HG03025 (cell line): ENCODE data around the gene GPATCH2L.

ENCODE experiments used
- ATAC-seq: cut with Tn5 transposase; IDR thresholded peaks from one replicate; pipeline ENCODE4 v1.9.1; 2021; ENCODE audit warnings: mild to moderate bottlenecking, moderate library complexity; ENCODE audit not compliant: unreplicated experiment, low FRiP score

GPATCH2L gene

DNA sequence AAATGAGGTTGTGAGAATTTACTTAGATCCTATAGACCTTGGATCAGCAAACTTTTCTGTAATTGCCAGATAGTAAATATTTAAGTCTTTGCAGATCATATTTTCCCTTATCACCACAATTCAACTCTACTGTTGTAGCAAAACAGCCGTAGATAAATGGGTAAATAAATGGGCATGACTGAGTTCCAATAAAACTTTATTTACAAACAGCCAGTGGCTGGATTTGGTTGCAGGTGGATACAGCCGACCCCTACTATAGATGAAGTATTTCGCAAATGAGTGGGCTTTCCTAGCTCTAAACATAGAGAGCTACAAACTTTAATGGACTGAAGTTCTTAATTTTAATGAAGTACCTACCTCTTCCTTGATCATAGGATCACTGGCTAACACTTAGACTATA, 100.7 kb downstream of the GPATCH2L start:
- no peak for ATAC-seq

DNA sequence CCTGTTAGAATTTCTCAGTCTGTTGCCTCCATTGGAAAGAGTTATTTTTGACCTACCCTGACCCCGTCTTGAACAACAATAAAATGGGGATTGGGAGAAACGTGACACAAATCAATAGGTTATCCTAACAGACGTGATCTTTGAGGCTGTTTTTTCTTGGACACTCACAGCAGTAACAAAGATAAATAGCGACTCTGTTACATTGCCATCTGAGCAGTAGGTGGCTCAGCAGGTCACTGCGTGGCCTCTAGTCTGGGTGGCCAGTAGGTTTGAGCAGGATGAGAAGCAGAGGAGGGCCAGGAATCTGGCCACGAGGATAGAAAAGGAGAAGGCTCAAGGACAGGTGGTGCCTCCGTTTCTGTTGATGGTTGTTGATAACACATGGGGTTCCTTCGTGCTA, 101.4 kb downstream of the GPATCH2L start:
- ATAC-seq = no peak

DNA sequence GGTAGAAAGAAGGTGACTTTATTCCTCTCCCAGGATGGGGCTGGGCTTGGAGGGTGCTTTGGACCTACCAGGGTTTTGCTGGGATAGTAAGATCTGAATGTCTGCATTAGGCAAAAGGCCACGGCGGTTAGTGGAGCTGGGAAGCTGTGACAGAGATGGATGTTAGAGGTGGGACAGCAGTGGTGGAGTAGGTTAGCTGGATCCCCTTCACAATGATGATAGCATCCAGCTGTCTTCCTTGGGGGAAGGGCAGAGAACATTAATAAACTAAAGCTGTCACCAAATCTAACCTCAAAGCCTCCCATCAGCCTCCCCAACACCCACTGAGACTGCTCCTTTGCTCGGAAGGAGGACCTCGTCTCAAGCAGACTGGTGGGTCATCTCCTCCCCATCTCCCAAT, 104.8 kb downstream of the GPATCH2L start:
- ATAC-seq = no peak

DNA sequence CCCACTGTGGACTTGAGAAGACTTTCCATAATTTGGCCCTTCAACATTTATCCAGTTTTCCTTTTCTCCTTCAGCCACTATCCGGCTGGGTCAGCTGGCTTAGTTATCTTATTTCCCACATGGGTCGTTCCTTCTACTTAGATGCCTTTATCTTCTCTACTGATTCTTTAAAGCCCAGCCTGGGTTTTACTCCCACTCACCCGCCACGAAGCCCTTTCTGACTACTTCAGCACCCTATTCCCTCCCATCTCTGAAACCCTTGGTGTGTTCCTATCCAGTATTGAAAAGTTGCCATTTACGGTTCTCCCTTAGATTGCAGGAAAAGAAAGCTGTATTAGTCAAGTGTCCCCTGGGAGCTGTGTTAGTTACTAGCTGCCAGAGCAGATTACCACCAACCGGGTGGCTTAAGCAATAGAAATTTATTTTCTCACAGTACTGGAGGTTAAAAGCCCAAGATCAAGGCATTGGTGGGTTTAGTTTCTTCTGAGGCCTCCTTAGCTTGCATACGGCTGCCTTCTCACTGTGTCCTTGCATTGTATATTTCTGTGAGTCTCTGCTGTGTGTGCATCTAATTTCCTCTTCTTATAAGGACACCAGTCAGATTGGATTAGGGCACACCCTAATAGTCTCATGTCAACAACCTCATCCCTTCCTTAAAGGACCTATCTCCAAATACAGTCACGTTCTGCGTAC, 105.5 kb downstream of the GPATCH2L start:
- no peak for ATAC-seq

DNA sequence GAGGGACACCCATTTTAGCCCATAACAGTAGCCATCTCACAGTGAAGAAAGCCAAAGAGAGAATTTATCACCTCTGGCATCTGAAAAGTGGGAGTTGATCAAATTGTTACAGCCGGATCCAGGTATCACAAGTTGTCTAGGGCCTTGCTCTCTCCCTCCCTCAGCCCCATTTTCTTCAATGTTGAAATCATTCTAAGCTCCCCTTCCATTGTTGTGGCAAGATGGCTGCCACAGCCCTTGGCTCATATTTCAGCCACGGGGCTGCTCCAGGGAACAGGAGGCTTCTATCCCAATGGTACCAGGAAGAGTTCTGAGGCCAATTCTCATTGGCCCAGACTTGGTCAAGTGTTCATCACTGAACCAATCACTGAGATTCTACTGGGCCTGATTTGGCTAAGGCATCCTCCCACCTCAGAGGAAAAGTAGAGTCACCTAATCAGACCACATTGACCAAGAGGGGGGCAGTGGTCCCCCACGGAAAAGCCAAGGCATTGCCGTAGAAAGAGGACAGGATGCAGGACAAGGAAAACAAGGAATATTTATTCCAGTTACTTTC, 106.2 kb downstream of the GPATCH2L start:
- no peak for ATAC-seq

DNA sequence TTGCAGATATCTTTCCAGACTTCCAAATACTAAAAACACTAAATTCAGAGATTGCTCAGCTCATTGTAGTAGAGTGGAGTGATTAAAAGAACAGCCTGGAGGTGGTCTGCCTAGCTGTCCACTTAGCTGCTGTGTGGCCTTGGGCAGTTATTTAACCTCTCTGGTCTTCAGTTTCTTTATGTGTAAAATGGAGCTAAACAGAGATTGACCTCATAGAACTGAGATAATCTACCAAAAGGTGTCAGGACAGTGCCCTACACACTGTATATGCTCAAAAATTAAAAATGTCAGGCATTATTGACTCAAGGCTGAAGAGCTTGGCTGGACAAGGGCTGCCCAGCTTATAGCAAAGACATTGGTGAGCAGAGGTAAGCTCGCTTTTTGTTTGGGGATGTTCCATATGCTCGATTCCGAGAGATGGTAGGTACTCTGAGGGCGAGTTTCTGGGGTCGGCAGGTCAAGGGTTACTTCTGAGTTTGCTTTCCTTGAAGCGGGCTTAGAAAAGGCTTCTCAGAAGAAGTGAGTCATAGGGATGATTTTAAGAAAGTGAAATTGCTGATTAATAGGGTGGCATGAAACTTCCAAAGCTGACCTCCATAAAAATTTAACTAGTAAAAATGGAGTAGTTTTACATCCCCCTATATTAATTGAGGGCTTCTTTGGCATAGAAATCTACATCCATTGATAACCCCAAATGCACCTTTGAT, 107.5 kb downstream of the GPATCH2L start:
- ATAC-seq = no peak

DNA sequence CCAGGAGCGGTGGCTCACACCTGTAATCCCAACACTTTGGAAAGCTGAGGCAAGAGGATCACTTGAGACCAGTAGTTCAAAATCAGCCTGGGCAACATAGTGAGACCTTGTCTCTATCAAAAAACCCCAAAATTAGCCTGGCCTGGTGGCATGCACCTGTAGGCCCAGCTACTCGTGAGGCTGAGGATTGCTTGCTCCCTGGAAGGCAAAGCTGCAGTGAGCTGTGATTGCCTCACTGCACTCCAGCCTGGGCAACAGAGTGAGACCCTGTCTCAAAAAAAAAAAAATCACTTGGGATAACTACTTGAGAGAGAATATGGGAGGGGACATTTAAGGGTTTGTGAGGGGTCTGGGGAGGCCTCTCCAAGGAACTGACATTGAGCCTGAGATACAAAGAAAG, 109.0 kb downstream of the GPATCH2L start:
- ATAC-seq = no peak

DNA sequence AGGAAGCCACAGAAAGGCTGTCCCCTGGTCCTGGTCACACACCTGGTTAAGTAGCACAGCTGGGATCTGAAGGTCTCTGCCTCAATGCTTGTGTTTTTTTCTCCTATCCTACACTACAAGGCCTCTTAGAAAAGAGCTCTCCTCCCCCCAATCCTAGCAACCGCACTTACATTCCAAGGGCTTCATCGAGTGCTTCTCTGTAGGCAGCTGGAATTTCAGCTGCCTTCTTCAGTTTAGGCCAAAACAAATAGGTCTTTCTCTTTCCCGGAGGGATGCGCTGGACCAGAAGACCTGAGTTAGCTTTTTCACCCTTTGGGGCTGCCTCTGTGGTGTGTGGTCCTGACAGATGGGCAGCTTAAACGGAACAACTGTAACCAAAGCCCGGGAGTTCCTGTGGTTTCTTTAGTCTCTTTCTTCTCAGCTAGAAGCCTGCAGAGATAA, 109.7 kb downstream of the GPATCH2L start:
- no peak for ATAC-seq

DNA sequence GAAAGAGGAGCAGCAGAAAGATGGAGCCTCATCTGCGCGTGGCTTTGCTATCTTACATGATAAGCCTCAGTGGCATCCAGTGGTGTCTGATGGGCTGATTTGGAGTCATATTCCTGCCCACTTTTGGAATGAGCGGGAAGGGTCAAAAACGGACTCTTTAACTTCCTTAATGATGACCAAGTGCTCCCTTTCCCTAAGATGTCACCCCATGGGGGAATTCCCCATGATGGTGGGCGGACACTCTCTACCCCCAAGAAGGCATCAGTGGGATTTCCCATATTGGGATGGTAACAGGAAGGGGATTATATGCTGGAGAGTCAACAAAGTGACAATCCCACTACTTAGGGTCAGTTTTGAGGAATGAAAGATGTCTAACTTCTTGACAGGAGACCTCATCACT, 110.9 kb downstream of the GPATCH2L start:
- no peak for ATAC-seq
